Activated naive CD8-positive, alpha-beta T cell treated with anti-CD3 and anti-CD28 coated beads, Interleukin-2, amount 50 U/mL, for 24 hours (primary cell): Measurements from ENCODE around the gene VN1R5.

Experiments used
- ATAC-seq: fragments of 150-1000 bp; cut with Tn5 transposase; one replicate; pipeline ENCODE4 v1.10.0; 2021
- DNase-seq: peaks from one replicate; pipeline ENCODE4 v3.0.0; 2021
- H3K27ac Mint-ChIP-seq: one replicate; pipeline ENCODE4 v1.8.0; 2021; ENCODE audit warnings: mild to moderate bottlenecking, mixed read lengths
- H3K27me3 Mint-ChIP-seq: one replicate; pipeline ENCODE4 v1.8.0; 2021; ENCODE audit warnings: mixed read lengths
- H3K36me3 Mint-ChIP-seq: one replicate; pipeline ENCODE4 v1.8.0; 2021; ENCODE audit warnings: low read depth, mixed read lengths
- H3K4me1 Mint-ChIP-seq: one replicate; pipeline ENCODE4 v1.8.0; 2021; ENCODE audit warnings: mixed read lengths
- H3K4me3 Mint-ChIP-seq: one replicate; pipeline ENCODE4 v1.8.0; 2021; ENCODE audit warnings: mild to moderate bottlenecking, moderate library complexity, mixed read lengths
- H3K9me3 Mint-ChIP-seq: one replicate; pipeline ENCODE4 v1.8.0; 2021; ENCODE audit warnings: mixed read lengths

The VN1R5 gene

DNA sequence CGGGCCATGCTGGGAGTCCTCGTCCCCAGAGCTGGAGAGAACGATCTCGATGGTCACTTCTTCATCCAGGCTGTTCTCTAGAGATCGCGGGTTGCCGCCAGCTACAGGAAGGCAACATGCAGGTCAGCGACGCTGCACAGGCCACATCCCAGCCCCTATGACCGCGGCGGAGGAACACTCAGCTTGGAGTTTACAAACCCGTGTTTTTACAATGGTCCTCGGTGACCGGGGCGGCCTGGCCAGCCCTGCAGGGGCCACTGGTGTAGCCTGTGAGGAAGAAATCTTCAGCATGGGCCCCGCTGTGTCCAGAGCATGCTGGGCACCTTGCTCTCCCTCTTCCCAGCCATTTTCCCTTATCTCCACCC is 45.3 kb downstream of the VN1R5 start:
- Mint-ChIP-seq H3K27me3 (no peaks in the 10 kb centered on the region), H3K9me3 (no peaks in the 10 kb centered on the region), H3K27ac (no peak overlapping the region), H3K36me3 (peaks cover 33% of the 10 kb centered on the region), H3K4me3 (no peak overlapping the region), H3K4me1 (no peaks in the 10 kb centered on the region)
- DNase-seq (no peak), ATAC-seq (no peak)

DNA sequence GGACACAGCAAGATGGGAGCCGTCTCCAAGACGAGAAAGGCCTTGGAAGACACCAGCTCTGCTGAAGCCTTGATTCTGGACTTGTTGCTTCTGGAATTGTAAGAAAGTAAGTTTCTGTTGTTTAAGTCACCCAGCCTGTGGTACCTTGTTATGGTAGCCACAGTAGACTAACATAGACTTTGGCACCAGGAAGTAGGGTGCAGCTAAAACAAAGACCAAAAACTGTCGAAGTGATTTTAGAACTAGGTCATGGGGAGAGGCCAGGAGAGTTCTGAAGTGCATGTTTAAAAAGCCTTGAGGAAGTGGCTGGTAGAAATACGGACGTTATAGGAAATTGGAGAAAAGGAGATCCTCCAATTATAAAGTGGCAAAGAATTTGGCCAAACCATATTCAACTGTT is 47.3 kb downstream of the VN1R5 start:
- ATAC-seq: no peak
- Mint-ChIP-seq H3K9me3 (no peaks in the 10 kb centered on the region), H3K27me3 (no peaks in the 10 kb centered on the region), H3K27ac (no peak overlapping the region), H3K4me1 (no peaks in the 10 kb centered on the region), H3K36me3 (peaks cover 42% of the 10 kb centered on the region), H3K4me3 (no peak overlapping the region)
- DNase-seq: no peak

DNA sequence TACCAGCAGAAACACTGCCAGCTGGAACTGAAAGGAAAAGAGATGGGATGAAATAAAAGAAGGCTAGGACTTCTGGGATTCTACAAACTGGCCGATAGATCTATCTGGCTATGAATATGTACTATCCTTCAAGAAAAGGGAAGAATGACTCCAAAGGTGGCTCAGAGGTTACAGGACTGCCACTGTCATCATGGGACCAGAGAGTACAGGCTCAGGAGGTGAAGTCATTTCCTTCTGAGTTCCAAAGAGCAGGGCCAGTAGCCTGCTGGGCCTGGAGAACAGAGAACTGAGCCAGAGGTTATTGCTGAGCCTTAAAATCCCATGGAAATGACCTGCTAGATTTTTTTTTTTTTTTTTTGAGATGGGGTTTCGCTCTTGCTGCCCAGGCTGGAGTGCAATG is 48.2 kb downstream of the VN1R5 start:
- no peak overlapping the region for H3K4me3 Mint-ChIP-seq
- no peak for ATAC-seq
- H3K9me3 Mint-ChIP-seq: no peaks in the 10 kb centered on the region
- H3K27ac Mint-ChIP-seq: no peak overlapping the region
- no peak for DNase-seq
- peaks cover 48% of the 10 kb centered on the region for H3K36me3 Mint-ChIP-seq
- no peaks in the 10 kb centered on the region for H3K4me1 Mint-ChIP-seq
- no peaks in the 10 kb centered on the region for H3K27me3 Mint-ChIP-seq
